Osteocyte (in vitro differentiated cells): ENCODE data around the gene PAF1. TPM values are rescaled to one million over a fixed set of nuclear protein-coding genes. Genes with fewer than 3 reads are reported as not detected.

ENCODE experiments used
- DNase-seq: peaks from one replicate; pipeline ENCODE4 v3.0.0; 2021; ENCODE audit warnings: mixed read lengths; ENCODE audit not compliant: unreplicated experiment; ENCODE audit errors: extremely low spot score
- H3K27ac Mint-ChIP-seq: one replicate; pipeline ENCODE4 v1.8.0; 2021; ENCODE audit warnings: mild to moderate bottlenecking, mixed read lengths; ENCODE audit not compliant: unreplicated experiment
- H3K27me3 Mint-ChIP-seq: one replicate; pipeline ENCODE4 v1.8.0; 2021; ENCODE audit warnings: mixed read lengths; ENCODE audit not compliant: unreplicated experiment
- H3K36me3 Mint-ChIP-seq: one replicate; pipeline ENCODE4 v1.8.0; 2021; ENCODE audit warnings: mixed read lengths; ENCODE audit not compliant: unreplicated experiment
- H3K4me1 Mint-ChIP-seq: one replicate; pipeline ENCODE4 v1.8.0; 2021; ENCODE audit warnings: mixed read lengths; ENCODE audit not compliant: unreplicated experiment
- H3K4me3 Mint-ChIP-seq: one replicate; pipeline ENCODE4 v1.8.0; 2021; ENCODE audit warnings: mild to moderate bottlenecking, moderate library complexity, mixed read lengths; ENCODE audit not compliant: unreplicated experiment
- H3K9me3 Mint-ChIP-seq: one replicate; pipeline ENCODE4 v1.8.0; 2021; ENCODE audit warnings: mixed read lengths; ENCODE audit not compliant: unreplicated experiment
- total RNA-seq: library from RNA; stranded (reverse); gene quantifications from 2 replicates; pipeline ENCODE4 v1.2.1, GENCODE V29; 2021
- TF ChIP-seq, protein P1 (sequence below): fragments of 200-600 bp; sonication (generic); IDR thresholded peaks from 2 replicates; pipeline ENCODE4 v1.5.0; 2021; ENCODE audit warnings: antibody characterized with exemption, mild to moderate bottlenecking, moderate library complexity

PAF1 gene
- total RNA-seq, 1 donor from 2014 or later = 45.9 TPM

- TF ChIP-seq, protein P1, sequence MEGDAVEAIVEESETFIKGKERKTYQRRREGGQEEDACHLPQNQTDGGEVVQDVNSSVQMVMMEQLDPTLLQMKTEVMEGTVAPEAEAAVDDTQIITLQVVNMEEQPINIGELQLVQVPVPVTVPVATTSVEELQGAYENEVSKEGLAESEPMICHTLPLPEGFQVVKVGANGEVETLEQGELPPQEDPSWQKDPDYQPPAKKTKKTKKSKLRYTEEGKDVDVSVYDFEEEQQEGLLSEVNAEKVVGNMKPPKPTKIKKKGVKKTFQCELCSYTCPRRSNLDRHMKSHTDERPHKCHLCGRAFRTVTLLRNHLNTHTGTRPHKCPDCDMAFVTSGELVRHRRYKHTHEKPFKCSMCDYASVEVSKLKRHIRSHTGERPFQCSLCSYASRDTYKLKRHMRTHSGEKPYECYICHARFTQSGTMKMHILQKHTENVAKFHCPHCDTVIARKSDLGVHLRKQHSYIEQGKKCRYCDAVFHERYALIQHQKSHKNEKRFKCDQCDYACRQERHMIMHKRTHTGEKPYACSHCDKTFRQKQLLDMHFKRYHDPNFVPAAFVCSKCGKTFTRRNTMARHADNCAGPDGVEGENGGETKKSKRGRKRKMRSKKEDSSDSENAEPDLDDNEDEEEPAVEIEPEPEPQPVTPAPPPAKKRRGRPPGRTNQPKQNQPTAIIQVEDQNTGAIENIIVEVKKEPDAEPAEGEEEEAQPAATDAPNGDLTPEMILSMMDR = no peak
- peaks cover 47% of the 10 kb centered on the region for H3K4me1 Mint-ChIP-seq
- DNase-seq = no peak
- peaks cover 24% of the 10 kb centered on the region for H3K36me3 Mint-ChIP-seq
- H3K27ac Mint-ChIP-seq = peak overlapping the region; percentile 98
- H3K4me3 Mint-ChIP-seq = peak overlapping the region; percentile 100
- no peaks in the 10 kb centered on the region for H3K27me3 Mint-ChIP-seq
- no peaks in the 10 kb centered on the region for H3K9me3 Mint-ChIP-seq
Measured at GRCh38 chr19:39434123-39435076, 43.5 kb upstream of the PAF1 start.

DNA sequence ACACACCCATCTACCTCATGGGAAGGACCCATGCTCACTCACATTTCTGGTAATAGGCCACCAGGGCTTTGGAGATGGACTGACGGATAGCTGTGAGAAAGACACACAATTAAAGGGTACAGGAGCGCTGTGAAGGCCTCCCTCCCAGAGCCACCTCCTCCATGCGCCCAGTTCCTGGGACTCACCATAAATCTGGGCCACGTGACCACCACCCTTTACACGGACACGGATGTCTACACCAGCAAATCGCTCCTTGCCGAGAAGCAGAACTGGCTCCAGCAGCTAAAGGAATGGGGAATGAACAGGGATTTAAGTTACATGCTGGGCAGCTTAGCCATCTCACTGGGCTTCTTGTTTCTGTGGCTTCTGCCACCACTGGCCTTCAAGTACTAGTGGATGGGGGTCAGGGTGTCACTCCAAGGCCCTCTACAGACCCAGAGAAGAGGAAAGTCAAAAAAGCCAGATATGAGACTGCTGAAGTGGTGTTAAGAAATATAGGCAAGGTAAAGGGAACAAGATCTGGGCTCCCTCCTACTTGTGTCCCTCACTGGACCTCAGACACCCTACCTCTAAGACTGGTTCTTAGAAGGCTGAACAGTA lies 42.7 kb upstream of the PAF1 start:
- Mint-ChIP-seq H3K27me3 (no peaks in the 10 kb centered on the region), H3K4me1 (peaks cover 53% of the 10 kb centered on the region), H3K4me3 (no peak overlapping the region), H3K27ac (no peak overlapping the region), H3K9me3 (no peaks in the 10 kb centered on the region), H3K36me3 (peaks cover 24% of the 10 kb centered on the region)
- TF ChIP-seq, protein P1 = no peak
- no peak for DNase-seq

DNA sequence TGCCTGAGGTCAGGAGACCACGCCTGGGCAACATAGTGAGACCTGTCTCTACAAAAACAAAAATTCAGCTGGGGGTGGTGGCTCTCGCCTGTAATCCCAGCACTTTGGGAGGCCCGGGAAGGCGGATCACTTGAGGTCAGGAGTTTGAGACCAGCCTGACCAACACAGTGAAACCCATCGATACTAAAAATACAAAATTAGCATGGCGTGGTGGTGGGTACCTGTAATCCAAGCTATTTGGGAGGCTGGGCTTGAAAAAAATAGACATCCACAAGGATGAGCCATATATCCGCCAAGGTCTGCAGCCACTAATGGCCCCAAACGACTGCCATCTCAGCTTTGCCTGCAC lies 41.7 kb upstream of the PAF1 start:
- peaks cover 24% of the 10 kb centered on the region for H3K36me3 Mint-ChIP-seq
- peaks cover 62% of the 10 kb centered on the region for H3K4me1 Mint-ChIP-seq
- peak overlapping the region; percentile 7 for H3K27ac Mint-ChIP-seq
- no peak overlapping the region for H3K4me3 Mint-ChIP-seq
- no peaks in the 10 kb centered on the region for H3K27me3 Mint-ChIP-seq
- DNase-seq = no peak
- no peaks in the 10 kb centered on the region for H3K9me3 Mint-ChIP-seq
- TF ChIP-seq, protein P1 = no peak

DNA sequence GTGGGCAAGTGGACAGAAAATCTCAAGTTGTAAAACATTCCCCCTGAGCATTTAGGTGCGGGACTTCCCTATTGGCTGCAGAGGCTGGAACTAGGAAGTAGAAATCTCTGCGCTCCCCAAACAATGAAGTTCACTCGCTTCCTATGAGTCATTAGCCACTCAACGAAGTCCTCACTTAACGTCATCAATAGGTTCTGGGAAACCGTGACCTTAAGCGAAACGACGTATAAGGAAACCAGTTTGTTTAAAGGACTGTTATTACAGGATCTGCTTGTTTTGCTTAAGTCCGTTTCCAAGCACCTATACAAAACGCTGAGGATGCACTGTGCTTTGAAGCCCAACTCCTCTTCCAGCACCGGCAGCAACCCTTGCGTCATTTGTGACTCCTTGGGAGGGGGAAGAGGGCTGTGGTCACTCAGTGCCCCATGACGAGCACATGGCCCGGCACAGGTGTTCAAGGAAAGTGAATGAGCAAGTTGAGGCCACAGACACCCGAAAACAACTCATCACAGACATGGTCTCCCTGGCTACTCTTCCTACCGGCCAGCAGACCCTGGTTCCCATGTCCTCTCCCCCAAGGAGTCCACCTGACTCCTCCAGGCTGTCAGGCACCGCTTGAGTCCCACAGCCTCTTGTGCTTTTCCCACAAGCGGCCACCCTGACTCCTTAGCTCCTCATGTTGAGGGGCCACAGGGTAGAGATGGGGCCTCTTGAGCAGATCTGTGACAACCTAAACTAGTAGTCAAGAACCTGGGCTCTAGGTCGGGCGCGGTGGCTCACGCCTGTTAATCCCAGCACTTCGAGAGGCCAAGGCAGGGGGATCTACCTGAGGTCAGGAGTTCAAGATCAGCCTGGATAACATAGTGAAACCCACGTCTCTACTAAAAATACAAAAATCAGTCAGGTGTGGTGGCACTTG lies 40.0 kb upstream of the PAF1 start:
- Mint-ChIP-seq H3K36me3 (peaks cover 29% of the 10 kb centered on the region), H3K27ac (peak overlapping the region; percentile 73), H3K4me3 (no peak overlapping the region), H3K27me3 (no peaks in the 10 kb centered on the region), H3K9me3 (no peaks in the 10 kb centered on the region), H3K4me1 (peaks cover 62% of the 10 kb centered on the region)
- DNase-seq = no peak
- TF ChIP-seq, protein P1 = no peak
